GM10248 (cell line): ENCODE measurements around the gene NADK2.
"Not testable (repeated sequence)": the region's sequence is repeated elsewhere in the genome, so short reads cannot be mapped to it uniquely, and the experiment has no call there.

ENCODE experiments used
- CTCF ChIA-PET: fragments of 300-600 bp; sonication (Branson Sonifier 250); formaldehyde crosslinking; extraction: SDS; loops from one replicate; lab custom pipeline; 2021; ENCODE audit warnings: antibody characterized with exemption; lab: Yijun Ruan, JAX
- POLR2A ChIA-PET: fragments of 350-650 bp; sonication (Branson Sonifier 250); formaldehyde crosslinking; extraction: SDS; loops from one replicate; lab custom pipeline; 2020; ENCODE audit warnings: antibody characterized with exemption; lab: Yijun Ruan, JAX
- DNase-seq: peaks from one replicate; pipeline ENCODE4 v3.0.0; 2012; ENCODE audit errors: extremely low spot score
- CTCF ChIP-seq: IDR thresholded peaks from 2 replicates; pipeline ENCODE4 v1.5.1; 2012; ENCODE audit warnings: mild to moderate bottlenecking, low read depth; ENCODE audit errors: extremely low read depth, missing control alignments, control extremely low read depth

Gene NADK2

GRCh38 chr5:36202521-36202961 lies 39.2 kb downstream of the NADK2 start:
- ChIA-PET CTCF (interaction anchor here (1.1 to 1.7 kb wide), 2 partner anchors 24 to 39 kb away, joined by 3 to 4 read pairs; partner anchors contain the start of gene NADK2), POLR2A (interaction anchor here (0.7 kb wide), 1 partner anchor 412 kb away, joined by 3 read pairs; no protein-coding TSS in a partner anchor)
- no peak for TF ChIP-seq CTCF
- no peak for DNase-seq

- CTCF ChIA-PET = interaction anchor here (1.1 to 1.4 kb wide), 2 partner anchors 43 to 106 kb away, joined by 3 read pairs; no protein-coding TSS in a partner anchor
- POLR2A ChIA-PET = no interaction called here
- no peak for DNase-seq
- TF ChIP-seq CTCF = no peak
These were observed 41.2 kb downstream of the NADK2 start for GRCh38 chr5:36200513-36200912.

- ChIA-PET CTCF (interaction anchor here (1.1 to 1.4 kb wide), 2 partner anchors 42 to 106 kb away, joined by 3 read pairs; no protein-coding TSS in a partner anchor), POLR2A (no interaction called here)
- no peak for DNase-seq
- TF ChIP-seq CTCF = no peak
These were observed 42.1 kb downstream of the NADK2 start for GRCh38 chr5:36199620-36200019.

GRCh38 chr5:36198783-36199182 lies 42.9 kb downstream of the NADK2 start:
- POLR2A ChIA-PET, DNase-seq, CTCF ChIA-PET: not testable (repeated sequence)

GRCh38 chr5:36198281-36198680 lies 43.4 kb downstream of the NADK2 start:
- TF ChIP-seq CTCF = no peak
- ChIA-PET CTCF (interaction anchor here (1.9 kb wide), 1 partner anchor 20 kb away, joined by 5 read pairs; no protein-coding TSS in a partner anchor), POLR2A (no interaction called here)
- no peak for DNase-seq

GRCh38 chr5:36193746-36194145 lies 48.0 kb downstream of the NADK2 start:
- no peak for TF ChIP-seq CTCF
- ChIA-PET CTCF (no interaction called here), POLR2A (no interaction called here)
- no peak for DNase-seq

GRCh38 chr5:36184408-36184807 lies 57.3 kb downstream of the NADK2 start:
- CTCF ChIA-PET, DNase-seq, POLR2A ChIA-PET: not testable (repeated sequence)
